ENCODE results near the gene USP53. TPM values are rescaled to one million over a fixed set of nuclear protein-coding genes. Genes with fewer than 3 reads are reported as not detected.
"Not testable (repeated sequence)": the region's sequence is repeated elsewhere in the genome, so short reads cannot be mapped to it uniquely, and the experiment has no call there.

Gene USP53
- total RNA-seq, 5 donors from 2014 or later (not counting 1 experiment from before 2014, with no cell fraction given) = 17.3 to 26.4 (median 21.2) TPM

DNA sequence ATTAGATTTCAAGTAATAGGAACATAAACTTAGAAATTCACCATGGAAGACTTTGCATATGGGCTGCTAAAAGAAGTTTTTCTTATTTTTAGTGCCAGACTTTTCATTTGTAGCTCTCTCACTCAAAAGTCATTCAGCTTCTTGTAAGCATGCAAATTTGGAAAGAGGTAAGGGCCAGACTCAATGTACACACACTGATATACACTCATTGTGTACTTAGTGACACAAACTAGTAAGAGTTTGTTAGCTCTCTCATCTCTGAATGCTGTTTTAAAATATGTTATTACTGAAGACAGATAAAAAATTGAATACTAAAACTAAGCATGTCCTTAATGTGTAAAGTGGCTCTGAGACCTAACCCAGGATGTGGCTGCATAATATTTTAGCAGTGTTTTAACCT, 127.4 kb downstream of the USP53 start:
- H3K27me3 Mint-ChIP-seq; H3K4me1 Mint-ChIP-seq; H3K4me1 ChIP-seq (ENCODE audit: control insufficient read depth in 1 of 2, extremely low read depth in 1 of 2, insufficient read depth in 2 of 2, low read length in 2 of 2); H3K36me3 ChIP-seq (ENCODE audit: control insufficient read depth in 2 of 2, extremely low read depth in 1 of 2, insufficient read depth in 1 of 2, low read length in 1 of 2); ATAC-seq (replicated peaks in 1 of 4); H3K4me3 ChIP-seq (ENCODE audit: control insufficient read depth in 1 of 2, extremely low read depth in 1 of 2, low read length in 1 of 2); H3K36me3 Mint-ChIP-seq; H3K27ac Mint-ChIP-seq; H3K4me3 Mint-ChIP-seq; H3K27ac ChIP-seq (ENCODE audit: low read length); H3K9me3 Mint-ChIP-seq; H3K9me3 ChIP-seq; H3K27me3 ChIP-seq (replicated peaks in 1 of 2; ENCODE audit: control insufficient read depth in 2 of 2, extremely low read depth in 1 of 2, insufficient read depth in 2 of 2, low read length in 1 of 2); POLR2A ChIA-PET; DNase-seq; CTCF ChIA-PET: not testable (repeated sequence)

DNA sequence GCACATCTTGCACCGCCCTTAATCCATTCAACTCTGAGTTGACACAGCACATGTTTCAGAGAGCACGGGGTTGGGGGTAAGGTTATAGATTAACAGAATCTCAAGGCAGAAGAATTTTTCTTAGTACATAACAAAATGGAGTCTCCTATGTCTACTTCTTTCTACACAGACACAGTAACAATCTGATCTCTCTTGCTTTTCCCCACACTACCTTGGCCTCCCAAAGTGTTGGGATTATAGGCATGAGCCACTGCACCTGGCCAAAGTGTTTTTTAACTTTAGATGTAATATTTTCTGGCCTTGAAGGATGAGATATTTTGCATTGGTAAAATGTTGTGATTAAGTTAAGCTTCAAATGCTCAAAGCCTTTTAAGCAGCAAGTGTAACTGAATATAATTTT, 130.8 kb downstream of the USP53 start:
- H3K36me3 ChIP-seq (ENCODE audit: control insufficient read depth in 2 of 2, extremely low read depth in 1 of 2, insufficient read depth in 1 of 2, low read length in 1 of 2); H3K4me1 ChIP-seq (ENCODE audit: control insufficient read depth in 1 of 2, extremely low read depth in 1 of 2, insufficient read depth in 2 of 2, low read length in 2 of 2); H3K36me3 Mint-ChIP-seq; H3K4me3 Mint-ChIP-seq; H3K27me3 ChIP-seq (replicated peaks in 1 of 2; ENCODE audit: control insufficient read depth in 2 of 2, extremely low read depth in 1 of 2, insufficient read depth in 2 of 2, low read length in 1 of 2); DNase-seq; H3K27ac ChIP-seq (ENCODE audit: low read length); H3K4me3 ChIP-seq (ENCODE audit: control insufficient read depth in 1 of 2, extremely low read depth in 1 of 2, low read length in 1 of 2); H3K9me3 ChIP-seq; H3K9me3 Mint-ChIP-seq; H3K4me1 Mint-ChIP-seq; H3K27me3 Mint-ChIP-seq; H3K27ac Mint-ChIP-seq; ATAC-seq (replicated peaks in 1 of 4); POLR2A ChIA-PET: not testable (repeated sequence)
- CTCF ChIA-PET = interaction anchor here in 1 of 2 donors (0.7 kb wide), 1 partner anchor 713 kb away, joined by 3 read pairs; no protein-coding TSS in a partner anchor
- no CpG with 5 or more reads among the region's 2 CpGs for WGBS (ENCODE audit: insufficient coverage)

Other genes with a start within 250 kb of the USP53 start
- gene MYOZ2, start 76.9 kb upstream of the USP53 start, total RNA-seq = not detected
- gene FABP2, start 109.4 kb downstream of the USP53 start, total RNA-seq = not detected

Data from T-cell (primary cell).